GM23338 (cell line): Measurements from ENCODE around the gene TRA2B. TPM values are rescaled to one million over a fixed set of nuclear protein-coding genes. Genes with fewer than 3 reads are reported as not detected.

ENCODE experiments used
- ATAC-seq: fragments of 200-7000 bp; cut with Tn5 transposase; 3 replicates; pipeline ENCODE4 v1.9.1; 2020
- DNase-seq: peaks from one replicate; pipeline ENCODE4 v3.0.0-alpha.2; 2015; ENCODE audit warnings: low spot score
- H2AFZ ChIP-seq: fragments of 200-600 bp; sonication (generic); 2 replicates; pipeline ENCODE4 v1.8.0; 2016; ENCODE audit warnings: antibody characterized with exemption, mild to moderate bottlenecking, moderate library complexity
- H3F3A ChIP-seq: fragments of 200-600 bp; sonication (generic); replicated peaks from 2 replicates; pipeline ENCODE4 v1.8.0; 2017; ENCODE audit warnings: antibody characterized with exemption, mixed run types, low read depth
- H3K27ac ChIP-seq: fragments of 200-600 bp; sonication (generic); 2 replicates; pipeline ENCODE4 v1.6.1; 2016; ENCODE audit warnings: low read depth
- H3K27me3 ChIP-seq: fragments of 200-600 bp; sonication (generic); 2 replicates; pipeline ENCODE4 v1.8.0; 2016; ENCODE audit warnings: mild to moderate bottlenecking, mixed run types, moderate library complexity; ENCODE audit not compliant: insufficient read depth
- H3K36me3 ChIP-seq: fragments of 200-600 bp; sonication (generic); 2 replicates; pipeline ENCODE4 v1.8.0; 2016; ENCODE audit warnings: mild to moderate bottlenecking; ENCODE audit not compliant: insufficient read depth
- H3K4me1 ChIP-seq: fragments of 200-600 bp; sonication (generic); 2 replicates; pipeline ENCODE4 v1.8.0; 2016; ENCODE audit warnings: mild to moderate bottlenecking, moderate library complexity; ENCODE audit not compliant: insufficient read depth
- H3K4me2 ChIP-seq: fragments of 200-600 bp; sonication (generic); 2 replicates; pipeline ENCODE4 v1.7.1; 2017; ENCODE audit warnings: mixed run types
- H3K4me3 ChIP-seq: fragments of 200-600 bp; sonication (generic); 2 replicates; pipeline ENCODE4 v1.6.1; 2016; ENCODE audit warnings: mixed run types
- H3K79me2 ChIP-seq: fragments of 200-600 bp; sonication (generic); replicated peaks from 2 replicates; pipeline ENCODE4 v1.8.0; 2017; ENCODE audit warnings: mild to moderate bottlenecking; ENCODE audit not compliant: insufficient read depth
- H3K9me2 ChIP-seq: fragments of 200-600 bp; sonication (generic); 2 replicates; pipeline ENCODE4 v1.8.0; 2017; ENCODE audit not compliant: insufficient read depth
- H4K20me1 ChIP-seq: fragments of 200-600 bp; sonication (generic); replicated peaks from 2 replicates; pipeline ENCODE4 v1.8.0; 2017; ENCODE audit warnings: mild to moderate bottlenecking; ENCODE audit not compliant: insufficient read depth
- H3K27ac Mint-ChIP-seq: 2 replicates; pipeline ENCODE4 v1.8.0; 2020; ENCODE audit warnings: inconsistent platforms, mild to moderate bottlenecking, moderate library complexity, mixed read lengths
- H3K27me3 Mint-ChIP-seq: 3 replicates; pipeline ENCODE4 v1.8.0; 2022; ENCODE audit warnings: low read depth, mild to moderate bottlenecking, moderate library complexity, mixed read lengths, inconsistent platforms; ENCODE audit not compliant: insufficient read depth, poor library complexity
- H3K36me3 Mint-ChIP-seq: 3 replicates; pipeline ENCODE4 v1.8.0; 2021; ENCODE audit warnings: low read depth, mild to moderate bottlenecking, inconsistent platforms, moderate library complexity, mixed read lengths
- H3K4me1 Mint-ChIP-seq: 3 replicates; pipeline ENCODE4 v1.8.0; 2020; ENCODE audit warnings: mild to moderate bottlenecking, inconsistent platforms, mixed read lengths
- H3K4me3 Mint-ChIP-seq: 3 replicates; pipeline ENCODE4 v1.8.0; 2021; ENCODE audit warnings: moderate library complexity, mild to moderate bottlenecking, inconsistent platforms, mixed read lengths
- H3K9me3 Mint-ChIP-seq: 3 replicates; pipeline ENCODE4 v1.8.0; 2020; ENCODE audit warnings: moderate library complexity, mild to moderate bottlenecking, inconsistent platforms, mixed read lengths
- CREB1 ChIP-seq: fragments of 250-450 bp; sonication (Bioruptor Pico); IDR thresholded peaks from 2 replicates; pipeline ENCODE4 v1.5.0; 2020; ENCODE audit warnings: low read depth, mild to moderate bottlenecking, moderate library complexity
- CTCF ChIP-seq, 2 experiments: fragments of 200-600 bp in 1 of 2; sonication (generic) in 1 of 2; conservative IDR thresholded peaks; 2 replicates each; pipeline versions ENCODE4 v1.5.1 to v1.6.1; 2016 to 2017; ENCODE audit warnings: antibody characterized with exemption in 2 of 2, low read depth in 2 of 2, mild to moderate bottlenecking in 2 of 2, moderate library complexity in 1 of 2
- EZH2 ChIP-seq: fragments of 200-600 bp; sonication (generic); IDR thresholded peaks from one replicate; pipeline ENCODE4 v1.8.0; 2017; ENCODE audit warnings: antibody characterized with exemption, mild to moderate bottlenecking, low read depth; ENCODE audit not compliant: unreplicated experiment
- EZH2phosphoT487 ChIP-seq: fragments of 200-600 bp; sonication (generic); IDR thresholded peaks from one replicate; pipeline ENCODE4 v1.8.1; 2018; ENCODE audit warnings: antibody characterized with exemption; ENCODE audit not compliant: unreplicated experiment
- JUNB ChIP-seq: IDR thresholded peaks from one replicate; pipeline ENCODE4 v1.6.1; 2016; ENCODE audit warnings: antibody characterized with exemption; ENCODE audit not compliant: unreplicated experiment
- NANOG ChIP-seq: IDR thresholded peaks from 2 replicates; pipeline ENCODE4 v1.6.1; 2016; ENCODE audit warnings: antibody characterized with exemption, borderline replicate concordance
- POLR2AphosphoS5 ChIP-seq: IDR thresholded peaks from 2 replicates; pipeline ENCODE4 v1.6.1; 2016; ENCODE audit warnings: antibody characterized with exemption, low read depth
- STAT1 ChIP-seq: IDR thresholded peaks from one replicate; pipeline ENCODE4 v1.6.1; 2016; ENCODE audit warnings: antibody characterized with exemption; ENCODE audit not compliant: unreplicated experiment
- ZNF114 ChIP-seq: fragments of 250-450 bp; sonication (Bioruptor Pico); IDR thresholded peaks from 2 replicates; pipeline ENCODE4 v1.5.0; 2020; ENCODE audit warnings: mild to moderate bottlenecking, moderate library complexity
- ZNF462 ChIP-seq: fragments of 250-450 bp; sonication (Bioruptor Pico); IDR thresholded peaks from 2 replicates; pipeline ENCODE4 v1.5.0; 2020; ENCODE audit warnings: mild to moderate bottlenecking, moderate library complexity
- polyA plus RNA-seq: library from polyadenylated mRNA; unstranded; fragments of >200 nt; fragmentation: Nextera tagmentation; extraction: Ambion mirVana; gene quantifications from 2 replicates; pipeline ENCODE4 v1.2.1, GENCODE V29; 2016
- total RNA-seq: library from RNA; depleted of rRNA; stranded (reverse); fragments of >200 nt; shearing (Covaris generic); gene quantifications from 2 replicates; pipeline ENCODE4 v1.2.3, GENCODE V29; 2014
- TF ChIP-seq, protein P1 (sequence below): IDR thresholded peaks from one replicate; pipeline ENCODE4 v1.6.1; 2018; ENCODE audit warnings: antibody characterized with exemption; ENCODE audit not compliant: unreplicated experiment

TRA2B gene
- total and polyA plus RNA-seq, 2 experiments from 2014 or later = 360 to 602 TPM

GRCh38 chr3:185948292-185948691 lies 10.5 kb upstream of the TRA2B start:
- no peaks in the 10 kb centered on the region for H3K79me2 ChIP-seq
- no peak for ATAC-seq

DNA sequence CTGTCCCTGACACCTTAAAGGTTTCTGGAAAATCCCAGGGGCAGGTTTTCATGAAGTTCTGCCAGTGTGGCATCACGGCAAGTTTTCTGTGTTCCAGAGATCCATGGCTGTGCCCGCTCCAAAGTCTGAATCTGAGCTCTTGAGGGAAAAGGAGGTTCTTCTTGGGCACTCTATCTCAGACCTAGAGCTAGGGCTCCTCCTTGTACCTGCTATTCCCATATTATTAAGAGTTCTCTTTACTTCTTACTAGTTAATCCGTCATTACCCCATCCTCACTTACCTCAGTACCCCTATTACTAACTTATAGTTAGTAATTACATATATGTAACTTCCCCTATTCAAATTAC lies 5.9 kb upstream of the TRA2B start:
- Mint-ChIP-seq H3K27me3 (peaks cover 4% of the 10 kb centered on the region), H3K4me1 (peaks cover 4% of the 10 kb centered on the region), H3K27ac (no peak overlapping the region), H3K9me3 (peaks cover 3% of the 10 kb centered on the region; the same call in 2 of the 3 replicates), H3K4me3 (no peak overlapping the region; the same call in 2 of the 3 replicates), H3K36me3 (no peaks in the 10 kb centered on the region)
- H3K4me1 ChIP-seq = peaks cover 3% of the 10 kb centered on the region; the same call in 1 of the 2 replicates
- H3K27ac ChIP-seq = no peak overlapping the region
- H3K36me3 ChIP-seq = no peaks in the 10 kb centered on the region
- no peak overlapping the region for H3K4me3 ChIP-seq
- no peak overlapping the region for H2AFZ ChIP-seq
- DNase-seq (no peak), ATAC-seq (peak; percentile 17)
- no peaks in the 10 kb centered on the region for H3K9me2 ChIP-seq
- no peaks in the 10 kb centered on the region for H4K20me1 ChIP-seq
- H3K4me2 ChIP-seq = no peak overlapping the region
- H3F3A ChIP-seq = no peaks in the 10 kb centered on the region
- no peaks in the 10 kb centered on the region for H3K27me3 ChIP-seq
- no peaks in the 10 kb centered on the region for H3K79me2 ChIP-seq
- no peak; a peak in 1 of 4 replicates for TF ChIP-seq CTCF (conservative IDR thresholded peaks at IDR 0.05; ENCODE audit: low read depth in 2 of 2)
- TF ChIP-seq JUNB = no peak
- no peak for TF ChIP-seq POLR2AphosphoS5
- no peak for TF ChIP-seq EZH2
- no peak for TF ChIP-seq ZNF462 (CRISPR knock-in tag)
- no peak for TF ChIP-seq NANOG
- no peak for TF ChIP-seq ZNF114
- no peak for TF ChIP-seq CREB1 (CRISPR knock-in tag)
- TF ChIP-seq, protein P1, sequence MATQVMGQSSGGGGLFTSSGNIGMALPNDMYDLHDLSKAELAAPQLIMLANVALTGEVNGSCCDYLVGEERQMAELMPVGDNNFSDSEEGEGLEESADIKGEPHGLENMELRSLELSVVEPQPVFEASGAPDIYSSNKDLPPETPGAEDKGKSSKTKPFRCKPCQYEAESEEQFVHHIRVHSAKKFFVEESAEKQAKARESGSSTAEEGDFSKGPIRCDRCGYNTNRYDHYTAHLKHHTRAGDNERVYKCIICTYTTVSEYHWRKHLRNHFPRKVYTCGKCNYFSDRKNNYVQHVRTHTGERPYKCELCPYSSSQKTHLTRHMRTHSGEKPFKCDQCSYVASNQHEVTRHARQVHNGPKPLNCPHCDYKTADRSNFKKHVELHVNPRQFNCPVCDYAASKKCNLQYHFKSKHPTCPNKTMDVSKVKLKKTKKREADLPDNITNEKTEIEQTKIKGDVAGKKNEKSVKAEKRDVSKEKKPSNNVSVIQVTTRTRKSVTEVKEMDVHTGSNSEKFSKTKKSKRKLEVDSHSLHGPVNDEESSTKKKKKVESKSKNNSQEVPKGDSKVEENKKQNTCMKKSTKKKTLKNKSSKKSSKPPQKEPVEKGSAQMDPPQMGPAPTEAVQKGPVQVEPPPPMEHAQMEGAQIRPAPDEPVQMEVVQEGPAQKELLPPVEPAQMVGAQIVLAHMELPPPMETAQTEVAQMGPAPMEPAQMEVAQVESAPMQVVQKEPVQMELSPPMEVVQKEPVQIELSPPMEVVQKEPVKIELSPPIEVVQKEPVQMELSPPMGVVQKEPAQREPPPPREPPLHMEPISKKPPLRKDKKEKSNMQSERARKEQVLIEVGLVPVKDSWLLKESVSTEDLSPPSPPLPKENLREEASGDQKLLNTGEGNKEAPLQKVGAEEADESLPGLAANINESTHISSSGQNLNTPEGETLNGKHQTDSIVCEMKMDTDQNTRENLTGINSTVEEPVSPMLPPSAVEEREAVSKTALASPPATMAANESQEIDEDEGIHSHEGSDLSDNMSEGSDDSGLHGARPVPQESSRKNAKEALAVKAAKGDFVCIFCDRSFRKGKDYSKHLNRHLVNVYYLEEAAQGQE = no peak

More at GRCh38 chr3:185948292-185948691, 10.5 kb upstream of the TRA2B start:
- H3K4me1 Mint-ChIP-seq = peaks cover 6% of the 10 kb centered on the region
- no peaks in the 10 kb centered on the region for H3K9me3 Mint-ChIP-seq
- H3K27me3 ChIP-seq = no peaks in the 10 kb centered on the region
- no peaks in the 10 kb centered on the region for H3K4me1 ChIP-seq
- H3K36me3 Mint-ChIP-seq = no peaks in the 10 kb centered on the region
- no peak overlapping the region for H3K4me3 ChIP-seq
- no peak overlapping the region for H3K27ac ChIP-seq
- H3K4me3 Mint-ChIP-seq = no peak overlapping the region
- no peaks in the 10 kb centered on the region for H3F3A ChIP-seq
- no peak for DNase-seq
- no peaks in the 10 kb centered on the region for H3K9me2 ChIP-seq
- H3K36me3 ChIP-seq = no peaks in the 10 kb centered on the region
- H2AFZ ChIP-seq = no peak overlapping the region
- no peak for TF ChIP-seq STAT1
- TF ChIP-seq NANOG = no peak
- TF ChIP-seq EZH2phosphoT487 = no peak
- no peak for TF ChIP-seq CREB1 (CRISPR knock-in tag)
- no peak overlapping the region for H3K4me2 ChIP-seq
- no peak overlapping the region for H3K27ac Mint-ChIP-seq
- no peaks in the 10 kb centered on the region for H4K20me1 ChIP-seq
- peaks cover 6% of the 10 kb centered on the region for H3K27me3 Mint-ChIP-seq
